HG02870 (cell line): Measurements from ENCODE around the gene COX15.
"Not testable (repeated sequence)": the region's sequence is repeated elsewhere in the genome, so short reads cannot be mapped to it uniquely, and the experiment has no call there.

ENCODE experiments used
- ATAC-seq: cut with Tn5 transposase; IDR thresholded peaks from one replicate; pipeline ENCODE4 v1.9.1; 2021; ENCODE audit warnings: mild to moderate bottlenecking, moderate library complexity; ENCODE audit not compliant: unreplicated experiment

Gene COX15

DNA sequence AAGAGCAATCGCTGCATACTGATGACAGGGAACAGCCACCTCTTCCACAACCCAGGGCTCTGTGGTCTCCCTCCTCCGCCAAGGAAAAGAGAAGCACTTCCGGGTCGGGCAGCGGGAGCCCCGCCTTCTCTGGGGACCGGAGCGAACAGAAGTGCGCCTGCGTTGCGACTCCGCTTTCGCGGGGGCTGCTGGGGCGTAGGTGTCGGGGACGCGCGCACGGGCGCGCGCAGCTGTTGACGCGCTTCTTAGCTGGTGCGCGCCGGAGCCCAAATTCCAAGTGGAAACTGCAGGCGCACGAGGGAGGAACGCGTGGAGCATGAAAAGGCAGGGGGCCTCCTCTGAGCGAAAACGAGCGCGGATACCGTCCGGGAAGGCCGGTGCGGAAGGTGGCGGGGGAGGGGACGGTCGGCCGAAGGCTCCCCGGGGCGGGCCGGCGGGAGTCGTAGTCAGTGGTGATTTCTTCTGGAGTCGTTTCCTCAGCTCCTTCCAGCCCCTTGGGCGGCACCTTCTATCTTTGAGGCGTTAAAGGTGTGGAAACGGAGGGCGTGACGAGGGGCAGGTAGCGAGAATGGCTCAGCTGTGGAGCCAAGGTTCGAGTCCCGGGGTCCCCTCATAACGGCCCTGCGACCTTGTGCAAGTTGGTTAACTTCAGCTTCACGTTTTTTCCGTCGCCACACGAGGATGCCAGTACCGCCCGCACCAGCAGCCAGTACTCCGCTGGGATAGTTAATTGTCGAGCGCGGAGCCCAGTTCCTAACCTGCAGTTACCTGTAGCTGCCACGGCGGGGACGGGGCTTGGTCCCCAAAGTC is at the start of gene COX15, which contains the start of gene CUTC:
COX15 (minus strand) TSS at position 95 of the 810 bp plus-strand sequence; CDS start at position 17, 78 bp downstream.
CUTC (plus strand) TSS at position 202 of the 810 bp plus-strand sequence; CDS start at position 317, 115 bp downstream.
- ATAC-seq, result peak; percentile 82

GRCh38 chr10:99779335-99779734 is 47.4 kb upstream of the COX15 start:
- ATAC-seq, result no peak

DNA sequence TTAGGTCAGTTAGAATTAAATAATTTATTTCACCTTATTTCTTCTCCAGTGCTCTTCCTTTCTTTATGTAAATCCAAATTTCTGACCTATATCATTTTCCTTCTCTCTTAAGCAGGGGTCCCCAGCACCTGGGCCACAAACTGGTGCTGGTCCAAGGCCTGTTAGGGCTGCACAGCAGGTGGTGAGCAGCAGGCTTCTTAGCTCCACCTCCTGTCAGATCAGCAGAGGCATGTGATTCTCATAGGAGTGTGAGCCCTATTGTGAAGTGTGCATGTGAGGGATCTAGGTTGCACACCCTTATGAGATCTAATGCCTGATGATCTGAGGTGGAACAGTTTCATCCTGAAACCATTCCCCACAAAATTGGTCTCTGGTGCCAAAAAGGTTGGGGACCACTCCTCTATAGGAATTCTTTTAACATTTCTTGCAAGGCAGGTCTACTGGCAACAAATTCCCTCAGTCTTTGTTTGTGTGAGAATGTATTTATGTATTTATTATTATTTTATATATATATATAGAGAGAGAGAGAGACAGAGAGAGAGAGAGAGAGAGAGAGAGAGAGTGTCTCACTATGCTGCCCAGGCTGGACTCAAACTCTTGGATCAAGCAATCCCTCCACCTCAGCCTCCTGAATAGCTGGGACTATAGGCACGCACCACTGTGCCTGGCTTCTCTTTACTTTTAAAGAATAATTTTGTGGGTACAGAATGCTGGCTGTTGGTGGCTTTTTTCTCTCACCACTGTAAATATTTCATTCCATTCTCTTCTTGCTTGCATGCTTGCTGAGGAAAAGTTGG is 46.2 kb upstream of the COX15 start:
- no peak for ATAC-seq

- ATAC-seq, result no peak
Observed at GRCh38 chr10:99775850-99776249, 43.9 kb upstream of the COX15 start.

- no peak for ATAC-seq
Observed at GRCh38 chr10:99770408-99771045, 38.6 kb upstream of the COX15 start.

DNA sequence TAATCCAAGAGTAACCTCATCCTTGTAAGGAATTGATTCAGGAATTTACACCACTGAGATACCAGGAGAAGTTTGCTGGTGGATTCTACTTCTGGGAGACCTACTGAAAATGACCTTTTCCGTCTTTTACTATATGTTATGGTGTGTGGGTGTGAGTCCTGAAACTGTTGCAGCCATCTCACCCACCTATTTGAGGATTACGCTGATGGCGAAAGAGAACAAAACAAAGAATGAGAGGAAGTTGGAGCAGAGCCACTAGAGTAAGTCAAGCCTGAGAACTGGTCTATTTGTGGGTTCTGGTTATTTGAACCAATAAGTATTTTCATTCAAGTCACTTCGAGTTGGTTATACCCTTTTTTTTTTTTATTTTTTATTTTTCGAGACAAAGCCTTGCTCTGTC is 37.8 kb upstream of the COX15 start:
- ATAC-seq, result no peak

GRCh38 chr10:99768556-99768955 is 36.6 kb upstream of the COX15 start:
- ATAC-seq, result no peak

DNA sequence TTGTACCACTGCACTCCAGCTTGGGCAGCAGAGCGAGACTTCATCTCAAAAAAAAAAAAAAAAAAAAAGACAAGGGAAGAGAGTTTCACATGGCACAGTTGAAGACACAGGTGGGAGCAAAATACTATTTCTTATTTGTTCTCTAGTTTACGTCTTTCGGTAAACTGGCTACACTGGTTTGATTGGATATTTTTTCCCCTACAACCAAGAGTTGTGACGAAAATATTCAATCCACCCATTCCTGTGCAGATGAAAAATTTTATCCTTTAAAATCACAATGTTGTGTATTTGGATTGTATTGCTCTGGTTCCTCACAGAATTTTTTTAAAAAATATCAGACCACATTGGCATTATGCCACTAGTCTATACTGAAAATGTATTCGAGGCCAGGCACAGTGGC is 36.0 kb upstream of the COX15 start:
- no peak for ATAC-seq

GRCh38 chr10:99766302-99766681 is 34.4 kb upstream of the COX15 start:
- peak; percentile 87 for ATAC-seq

DNA sequence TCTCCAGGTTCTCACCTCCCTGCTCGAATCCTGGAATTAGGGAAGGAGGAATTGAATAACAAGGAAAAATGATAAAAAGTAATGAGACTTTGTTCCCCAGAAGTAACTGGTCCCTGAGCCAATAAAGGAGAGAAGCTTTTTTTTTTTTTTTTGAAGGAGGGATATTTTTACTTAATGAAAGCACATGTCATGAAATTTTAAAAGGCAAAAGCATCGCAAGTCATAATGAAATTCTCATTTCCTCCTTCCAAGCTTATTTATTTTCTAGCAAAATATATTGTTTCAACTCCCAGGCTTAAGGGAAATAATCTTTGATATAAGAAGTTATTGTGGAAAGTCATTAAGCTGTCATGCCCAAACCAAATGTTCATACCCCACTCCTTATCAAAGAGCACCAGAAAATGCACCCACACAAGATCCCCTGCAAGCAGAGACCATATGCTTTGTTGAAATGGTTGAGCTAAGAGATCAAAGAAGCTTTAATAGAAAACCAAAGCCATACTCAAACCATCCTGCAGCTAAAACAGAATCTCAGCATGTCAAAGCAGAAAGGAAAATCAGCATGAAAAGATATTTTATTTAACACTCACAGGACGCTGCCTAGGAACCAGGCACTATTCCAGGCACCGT is 33.9 kb upstream of the COX15 start:
- ATAC-seq, result peak; percentile 36

- ATAC-seq, result no peak
Observed at GRCh38 chr10:99761365-99761764, 29.4 kb upstream of the COX15 start.

DNA sequence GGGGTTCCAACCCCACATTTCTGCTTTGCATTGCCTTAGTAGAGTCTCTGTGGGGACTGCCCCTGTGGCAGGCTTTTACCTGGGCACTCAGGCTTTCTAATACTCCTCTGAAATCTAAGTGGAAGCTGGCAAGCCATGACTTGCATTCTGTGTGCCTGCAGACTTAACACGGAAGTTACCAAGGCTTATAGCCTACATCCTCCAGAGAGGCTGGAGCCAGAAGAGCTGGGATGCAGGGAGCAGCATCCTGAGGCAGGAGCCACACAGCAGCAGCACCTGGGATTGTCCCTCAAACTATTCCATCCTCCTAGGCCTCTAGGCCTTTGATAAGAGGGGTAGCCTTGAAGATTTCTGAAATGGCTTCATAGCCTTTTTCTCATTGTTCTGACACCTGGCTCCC is 28.4 kb upstream of the COX15 start:
- ATAC-seq, result no peak

- no peak for ATAC-seq
Observed at GRCh38 chr10:99758211-99758891, 26.4 kb upstream of the COX15 start.

DNA sequence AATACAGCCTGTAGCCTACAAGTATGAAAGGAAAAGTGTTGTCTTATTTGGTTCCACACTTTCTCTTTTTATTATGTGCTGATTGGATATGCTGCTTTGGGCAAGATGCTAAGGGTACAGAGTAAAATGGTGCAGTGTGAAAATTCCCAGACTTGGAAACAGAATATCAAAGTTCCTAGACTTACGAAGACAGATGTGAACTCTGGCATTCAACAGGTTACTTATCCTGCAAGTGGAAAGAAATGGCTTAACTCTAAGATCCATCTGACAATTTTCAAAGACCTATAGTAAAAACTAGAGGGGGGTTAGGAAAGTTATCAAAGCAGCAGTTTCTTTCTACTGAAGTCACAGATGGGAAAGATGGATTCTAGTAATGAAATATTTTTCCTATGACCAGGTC is 24.2 kb upstream of the COX15 start:
- no peak for ATAC-seq

GRCh38 chr10:99754670-99755069 is 22.7 kb upstream of the COX15 start:
- no peak for ATAC-seq

DNA sequence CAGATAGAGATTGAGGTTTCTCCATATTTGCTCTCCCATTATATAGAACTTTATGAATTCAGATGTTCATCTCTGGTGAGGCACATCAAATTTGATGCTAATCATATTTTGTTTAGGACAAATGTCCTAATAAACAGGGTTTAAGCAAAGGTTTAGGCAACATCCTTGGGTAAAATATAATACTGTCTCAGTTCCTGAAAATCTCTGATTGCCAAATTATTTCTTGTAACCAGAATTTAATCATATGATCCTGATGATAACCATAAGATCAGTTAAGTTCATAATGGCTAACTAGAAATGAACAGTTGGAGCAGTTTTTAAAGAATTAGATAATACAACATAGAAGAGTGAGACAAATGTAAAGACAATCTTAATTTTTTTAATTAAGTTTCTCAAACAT is 18.7 kb upstream of the COX15 start:
- no peak for ATAC-seq

DNA sequence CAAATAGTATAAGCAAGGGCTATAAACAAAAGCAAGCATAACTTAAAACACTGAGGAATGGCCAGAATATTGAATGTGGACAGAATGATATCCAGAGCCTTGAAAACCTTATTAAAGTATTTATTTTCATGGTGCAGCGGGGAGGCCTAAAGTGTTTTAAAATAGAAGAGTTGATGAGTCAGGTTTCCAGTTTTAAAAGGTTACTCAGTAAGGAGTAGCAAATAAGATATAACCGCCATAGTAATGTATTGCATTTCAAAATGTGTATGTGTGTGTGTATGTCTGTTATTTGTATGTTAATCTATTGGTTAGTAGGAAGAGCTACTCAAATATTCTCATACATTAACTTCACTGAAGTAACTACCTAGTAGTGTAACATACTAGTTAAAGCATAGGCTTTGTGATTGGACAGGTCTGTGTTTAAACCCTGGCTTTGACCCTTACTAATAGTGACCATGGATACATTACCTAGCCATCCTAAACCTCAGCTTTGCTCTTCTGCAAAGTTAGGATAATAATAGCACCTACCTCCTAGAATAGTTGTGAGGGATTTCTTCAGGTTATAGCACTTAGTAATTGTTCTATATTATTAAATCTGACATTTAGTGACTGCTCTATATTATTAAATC is 17.0 kb upstream of the COX15 start:
- ATAC-seq, result no peak

DNA sequence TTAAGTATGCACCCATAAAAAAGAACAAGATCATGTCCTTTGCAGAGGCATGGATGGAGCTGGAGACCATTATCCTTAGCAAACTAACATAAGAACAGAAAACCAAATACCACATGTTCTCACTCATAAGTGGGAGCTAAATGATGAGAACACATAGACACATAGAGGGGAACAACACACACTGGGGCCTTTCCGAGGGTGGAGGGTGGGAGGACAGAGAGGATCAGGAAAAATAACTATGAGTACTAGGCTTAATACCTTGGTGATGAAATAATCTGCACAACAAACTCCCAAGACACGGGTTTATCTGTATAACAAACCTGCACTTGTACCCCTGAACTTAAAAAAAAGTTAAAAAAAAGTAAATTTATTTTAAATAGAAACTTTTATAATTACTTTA is 14.2 kb upstream of the COX15 start:
- not testable (repeated sequence) for ATAC-seq

DNA sequence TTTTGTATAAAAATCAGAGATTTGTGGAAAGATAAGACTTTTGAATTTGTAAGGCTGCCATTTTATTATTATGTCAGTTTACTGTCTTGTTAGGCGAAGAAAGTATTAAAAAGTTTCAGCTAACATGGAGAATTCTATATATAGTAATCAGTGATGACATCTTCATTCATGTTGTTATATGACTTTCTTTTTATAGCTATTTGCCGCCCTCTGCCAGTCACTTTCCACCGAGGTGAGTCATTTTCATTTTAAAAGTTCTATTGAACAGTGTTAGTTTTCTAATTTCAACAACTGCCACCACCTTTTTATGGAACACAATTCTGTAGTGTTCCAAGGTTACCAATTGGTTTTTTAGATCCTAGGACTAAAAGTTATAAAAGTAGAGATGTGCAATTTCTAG is 11.9 kb upstream of the COX15 start:
- no peak for ATAC-seq

DNA sequence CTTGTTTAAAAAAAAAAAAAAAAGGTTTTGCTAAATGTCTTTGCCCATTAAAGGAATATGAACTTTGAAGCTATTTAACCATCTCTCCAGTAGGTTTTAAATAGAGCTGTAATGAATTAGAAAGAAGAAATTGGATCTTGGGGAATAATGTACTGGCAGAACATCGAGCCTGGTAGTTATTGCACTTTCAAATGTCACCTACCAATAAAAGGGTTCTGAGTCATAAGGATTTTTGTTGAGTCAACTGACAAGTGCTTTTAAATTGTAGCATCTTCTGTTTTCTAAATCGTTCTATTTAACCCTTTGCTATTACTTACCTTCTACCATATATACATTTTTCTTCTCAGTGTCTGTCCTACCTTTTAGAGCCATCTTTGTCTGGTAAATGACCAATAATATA is 10.8 kb upstream of the COX15 start:
- ATAC-seq, result no peak
